HL-60 (cell line): ENCODE results near the gene RIN3.

Source experiments
- CTCF ChIP-seq: IDR thresholded peaks from one replicate; pipeline ENCODE4 v1.5.1; 2011; ENCODE audit warnings: low read length, control low read depth, inconsistent platforms; ENCODE audit not compliant: insufficient read depth
- POLR2AphosphoS5 ChIP-seq: IDR thresholded peaks from 2 replicates; pipeline ENCODE4 v1.6.1; 2012; ENCODE audit warnings: low read depth
- SPI1 ChIP-seq: IDR thresholded peaks from 2 replicates; pipeline ENCODE4 v1.6.1; 2012; ENCODE audit warnings: low read depth, mild to moderate bottlenecking, borderline replicate concordance
- TF ChIP-seq, protein P1 (sequence below): IDR thresholded peaks from 2 replicates; pipeline ENCODE4 v1.6.1; 2012; ENCODE audit warnings: low read depth; ENCODE audit not compliant: insufficient replicate concordance

GRCh38 chr14:92673601-92674150, 160.1 kb downstream of the RIN3 start:
- TF ChIP-seq CTCF: no peak
- TF ChIP-seq, protein P1, sequence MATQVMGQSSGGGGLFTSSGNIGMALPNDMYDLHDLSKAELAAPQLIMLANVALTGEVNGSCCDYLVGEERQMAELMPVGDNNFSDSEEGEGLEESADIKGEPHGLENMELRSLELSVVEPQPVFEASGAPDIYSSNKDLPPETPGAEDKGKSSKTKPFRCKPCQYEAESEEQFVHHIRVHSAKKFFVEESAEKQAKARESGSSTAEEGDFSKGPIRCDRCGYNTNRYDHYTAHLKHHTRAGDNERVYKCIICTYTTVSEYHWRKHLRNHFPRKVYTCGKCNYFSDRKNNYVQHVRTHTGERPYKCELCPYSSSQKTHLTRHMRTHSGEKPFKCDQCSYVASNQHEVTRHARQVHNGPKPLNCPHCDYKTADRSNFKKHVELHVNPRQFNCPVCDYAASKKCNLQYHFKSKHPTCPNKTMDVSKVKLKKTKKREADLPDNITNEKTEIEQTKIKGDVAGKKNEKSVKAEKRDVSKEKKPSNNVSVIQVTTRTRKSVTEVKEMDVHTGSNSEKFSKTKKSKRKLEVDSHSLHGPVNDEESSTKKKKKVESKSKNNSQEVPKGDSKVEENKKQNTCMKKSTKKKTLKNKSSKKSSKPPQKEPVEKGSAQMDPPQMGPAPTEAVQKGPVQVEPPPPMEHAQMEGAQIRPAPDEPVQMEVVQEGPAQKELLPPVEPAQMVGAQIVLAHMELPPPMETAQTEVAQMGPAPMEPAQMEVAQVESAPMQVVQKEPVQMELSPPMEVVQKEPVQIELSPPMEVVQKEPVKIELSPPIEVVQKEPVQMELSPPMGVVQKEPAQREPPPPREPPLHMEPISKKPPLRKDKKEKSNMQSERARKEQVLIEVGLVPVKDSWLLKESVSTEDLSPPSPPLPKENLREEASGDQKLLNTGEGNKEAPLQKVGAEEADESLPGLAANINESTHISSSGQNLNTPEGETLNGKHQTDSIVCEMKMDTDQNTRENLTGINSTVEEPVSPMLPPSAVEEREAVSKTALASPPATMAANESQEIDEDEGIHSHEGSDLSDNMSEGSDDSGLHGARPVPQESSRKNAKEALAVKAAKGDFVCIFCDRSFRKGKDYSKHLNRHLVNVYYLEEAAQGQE: no peak
- TF ChIP-seq POLR2AphosphoS5: no peak
- TF ChIP-seq SPI1: no peak
